ENCODE measurements around the gene CYTH3.

Gene CYTH3

GRCh38 chr7:6166443-6166891 lies 106.0 kb downstream of the CYTH3 start:
- no peak for DNase-seq (ENCODE audit: low read depth)

- DNase-seq (ENCODE audit: low read depth) = no peak
Measured at GRCh38 chr7:6165521-6166320, 106.7 kb downstream of the CYTH3 start.

- no peak for DNase-seq (ENCODE audit: low read depth)
Measured at GRCh38 chr7:6165075-6165474, 107.3 kb downstream of the CYTH3 start.

- DNase-seq (ENCODE audit: low read depth) = no peak
Measured at GRCh38 chr7:6164491-6164890, 107.9 kb downstream of the CYTH3 start.

GRCh38 chr7:6164010-6164409 lies 108.4 kb downstream of the CYTH3 start:
- DNase-seq (ENCODE audit: low read depth) = no peak

GRCh38 chr7:6163402-6163801 lies 109.0 kb downstream of the CYTH3 start:
- no peak for DNase-seq (ENCODE audit: low read depth)

- no peak for DNase-seq (ENCODE audit: low read depth)
Measured at GRCh38 chr7:6162650-6163366, 109.6 kb downstream of the CYTH3 start.

GRCh38 chr7:6162331-6162620 lies 110.1 kb downstream of the CYTH3 start:
- DNase-seq (ENCODE audit: low read depth) = no peak

GRCh38 chr7:6161463-6162330 lies 110.7 kb downstream of the CYTH3 start:
- no peak for DNase-seq (ENCODE audit: low read depth)

GRCh38 chr7:6160191-6160623 lies 112.2 kb downstream of the CYTH3 start:
- DNase-seq (ENCODE audit: low read depth) = no peak

- no peak for DNase-seq (ENCODE audit: low read depth)
Measured at GRCh38 chr7:6159524-6160031, 112.8 kb downstream of the CYTH3 start.

- no peak for DNase-seq (ENCODE audit: low read depth)
Measured at GRCh38 chr7:6159097-6159483, 113.3 kb downstream of the CYTH3 start.

GRCh38 chr7:6158424-6159096 lies 113.9 kb downstream of the CYTH3 start:
- no peak for DNase-seq (ENCODE audit: low read depth)

- DNase-seq (ENCODE audit: low read depth) = no peak
Measured at GRCh38 chr7:6157685-6158423, 114.6 kb downstream of the CYTH3 start.

GRCh38 chr7:6156734-6157133 lies 115.7 kb downstream of the CYTH3 start:
- DNase-seq (ENCODE audit: low read depth) = no peak

GRCh38 chr7:6155596-6155995 lies 116.8 kb downstream of the CYTH3 start:
- DNase-seq (ENCODE audit: low read depth) = no peak

GRCh38 chr7:6154542-6155404 lies 117.7 kb downstream of the CYTH3 start:
- DNase-seq (ENCODE audit: low read depth) = no peak

GRCh38 chr7:6153646-6154541 lies 118.5 kb downstream of the CYTH3 start:
- DNase-seq (ENCODE audit: low read depth) = no peak
